ENCODE results near the gene ZCCHC14. TPM values are rescaled to one million over a fixed set of nuclear protein-coding genes. Genes with fewer than 3 reads are reported as not detected.

ZCCHC14 gene
- total RNA-seq, 4 donors from 2014 or later, result 23.0 to 70.0 (median 27.6) TPM

DNA sequence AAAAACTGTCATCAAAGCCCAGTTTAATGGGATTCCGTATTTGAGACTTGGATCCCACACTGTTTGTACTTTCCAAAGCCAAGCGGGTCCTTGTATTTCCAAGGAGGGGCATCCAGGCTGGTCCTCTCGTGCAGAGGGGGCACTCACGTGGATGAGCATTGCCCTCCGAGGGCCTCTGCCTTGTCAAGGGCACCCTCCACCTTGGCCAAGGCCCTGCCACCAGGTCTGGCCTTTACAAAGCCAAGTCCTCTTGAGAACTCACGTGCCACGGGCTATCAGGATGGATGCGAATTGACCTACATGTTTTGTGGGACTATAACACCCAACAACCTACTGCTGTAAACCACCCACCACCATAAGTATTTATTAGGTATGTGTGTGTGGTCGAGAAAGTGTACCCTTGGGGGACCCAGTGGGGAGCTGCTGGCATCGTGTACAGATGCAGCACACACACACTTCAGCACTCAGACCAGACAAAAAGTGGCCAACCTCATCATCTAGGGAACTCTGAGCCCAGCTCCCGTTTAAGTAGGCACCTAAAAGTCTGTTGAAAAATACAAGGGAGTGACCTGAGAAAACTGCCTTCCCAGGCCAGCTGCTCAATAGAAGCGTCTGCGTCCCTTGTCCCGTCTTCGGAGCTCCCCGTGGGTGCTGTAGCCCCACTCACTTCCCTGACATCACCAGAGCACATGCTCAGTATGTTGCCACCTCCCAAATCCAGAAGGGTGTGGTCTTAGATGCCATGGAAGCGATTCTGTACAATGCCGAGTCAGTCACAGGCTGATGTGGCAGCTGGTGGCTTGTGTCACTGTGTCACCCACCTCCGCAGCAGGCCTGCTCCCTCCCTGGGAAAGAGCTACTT lies 87.8 kb downstream of the ZCCHC14 start:
- no peak for DNase-seq
- peaks cover 0 to 16% of the 10 kb centered on the region in 2 donors for H3K4me1 ChIP-seq
- H3K27ac ChIP-seq, result no peak overlapping the region
- no peak overlapping the region for H3K4me3 ChIP-seq (replicated peaks in 1 of 3)
- peaks cover 29 to 49% of the 10 kb centered on the region in 2 donors for H3K36me3 ChIP-seq
- TF ChIP-seq, protein P1, sequence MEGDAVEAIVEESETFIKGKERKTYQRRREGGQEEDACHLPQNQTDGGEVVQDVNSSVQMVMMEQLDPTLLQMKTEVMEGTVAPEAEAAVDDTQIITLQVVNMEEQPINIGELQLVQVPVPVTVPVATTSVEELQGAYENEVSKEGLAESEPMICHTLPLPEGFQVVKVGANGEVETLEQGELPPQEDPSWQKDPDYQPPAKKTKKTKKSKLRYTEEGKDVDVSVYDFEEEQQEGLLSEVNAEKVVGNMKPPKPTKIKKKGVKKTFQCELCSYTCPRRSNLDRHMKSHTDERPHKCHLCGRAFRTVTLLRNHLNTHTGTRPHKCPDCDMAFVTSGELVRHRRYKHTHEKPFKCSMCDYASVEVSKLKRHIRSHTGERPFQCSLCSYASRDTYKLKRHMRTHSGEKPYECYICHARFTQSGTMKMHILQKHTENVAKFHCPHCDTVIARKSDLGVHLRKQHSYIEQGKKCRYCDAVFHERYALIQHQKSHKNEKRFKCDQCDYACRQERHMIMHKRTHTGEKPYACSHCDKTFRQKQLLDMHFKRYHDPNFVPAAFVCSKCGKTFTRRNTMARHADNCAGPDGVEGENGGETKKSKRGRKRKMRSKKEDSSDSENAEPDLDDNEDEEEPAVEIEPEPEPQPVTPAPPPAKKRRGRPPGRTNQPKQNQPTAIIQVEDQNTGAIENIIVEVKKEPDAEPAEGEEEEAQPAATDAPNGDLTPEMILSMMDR (IDR thresholded peaks at IDR 0.05), result no peak
- TF ChIP-seq POLR2A (IDR thresholded peaks at IDR 0.05), result no peak
- intact Hi-C loops (cut with DNase I), result no loop called here
- 88 to 91% methylated on average over 19 of the region's 19 CpGs for WGBS, 2 donors
- no peaks in the 10 kb centered on the region for H3K27me3 ChIP-seq
- no peaks in the 10 kb centered on the region for H3K9me3 ChIP-seq

GRCh38 chr16:87395181-87395842 lies 97.5 kb downstream of the ZCCHC14 start:
- intact Hi-C loops (cut with DNase I), result loop anchor here (10.0 kb wide), 1 partner anchor 369 kb away; the partner anchor contains the start of gene KLHDC4
- no peak for DNase-seq
- peaks cover 13% of the 10 kb centered on the region in 2 donors for H3K36me3 ChIP-seq
- H3K27ac ChIP-seq, result peak overlapping the region in 1 of 3 donors; percentile 0
- 71 to 77% methylated on average over 7 of the region's 7 CpGs for WGBS, 2 donors
- H3K4me1 ChIP-seq, result peaks cover 18 to 29% of the 10 kb centered on the region in 2 donors
- H3K4me3 ChIP-seq (replicated peaks in 1 of 3), result no peak overlapping the region
- TF ChIP-seq POLR2A (IDR thresholded peaks at IDR 0.05), result no peak
- TF ChIP-seq, protein P1 (IDR thresholded peaks at IDR 0.05), result no peak
- no peaks in the 10 kb centered on the region for H3K9me3 ChIP-seq
- H3K27me3 ChIP-seq, result no peaks in the 10 kb centered on the region

- Histone ChIP-seq H3K4me3 (replicated peaks in 1 of 3) (peak overlapping the region in 1 of 3 donors; percentile 58), H3K27ac (peak overlapping the region; percentile 80 to 99 (median 97)), H3K4me1 (peaks cover 20 to 34% of the 10 kb centered on the region in 2 donors), H3K27me3 (no peaks in the 10 kb centered on the region), H3K9me3 (no peaks in the 10 kb centered on the region), H3K36me3 (peaks cover under 1% of the 10 kb centered on the region in 2 donors)
- intact Hi-C loops (cut with DNase I), result loop anchor here (10.0 kb wide), 1 partner anchor 371 kb away; the partner anchor contains the start of gene KLHDC4
- no peak for TF ChIP-seq POLR2A (IDR thresholded peaks at IDR 0.05)
- TF ChIP-seq, protein P1 (IDR thresholded peaks at IDR 0.05), result no peak
- WGBS, 2 donors, result 81 to 82% methylated on average over 6 of the region's 6 CpGs
- DNase-seq, result no peak
Observed at GRCh38 chr16:87393680-87394055, 99.2 kb downstream of the ZCCHC14 start.

DNA sequence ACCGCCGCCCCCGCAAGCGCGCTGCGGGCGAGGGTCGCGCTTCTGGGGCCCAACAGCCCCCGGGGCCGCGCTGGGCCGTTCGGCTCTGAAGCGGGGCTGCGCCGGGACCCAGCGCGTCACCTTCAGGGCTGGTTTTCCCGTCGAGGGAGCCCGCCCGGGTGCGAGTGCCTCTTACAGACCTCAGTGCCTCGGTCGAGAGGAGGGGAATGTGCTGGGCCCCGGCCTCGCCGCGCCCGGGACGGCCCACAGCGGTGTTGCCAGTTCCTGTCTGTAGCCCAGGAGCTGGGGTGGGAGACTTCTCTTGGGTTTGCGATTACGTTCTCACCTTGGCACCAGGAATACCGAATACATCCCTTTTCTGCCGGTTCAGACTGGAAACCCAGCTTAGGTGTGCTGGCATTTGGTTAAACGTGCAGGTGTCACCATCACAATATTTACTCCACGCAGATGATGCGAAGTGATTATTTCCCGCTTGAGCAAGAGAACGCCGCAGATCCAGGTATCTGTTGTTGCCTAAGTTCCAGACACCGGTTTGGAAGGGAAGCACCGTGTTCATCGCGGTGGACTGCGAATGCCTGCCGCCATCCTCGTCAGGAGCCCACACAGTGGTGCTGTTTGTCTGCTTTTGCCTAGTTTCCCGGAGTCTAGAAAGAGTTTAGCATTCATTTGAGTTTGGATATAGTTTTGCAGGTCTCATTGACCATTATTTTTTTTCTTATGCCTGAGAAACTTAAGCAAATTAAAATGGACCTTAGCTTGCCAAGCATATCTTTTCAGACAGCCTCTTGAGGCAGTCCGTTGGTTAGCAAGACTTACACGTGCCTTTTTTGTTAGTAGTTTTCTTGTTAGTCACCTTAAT lies 99.8 kb downstream of the ZCCHC14 start:
- Histone ChIP-seq H3K4me1 (peaks cover 22 to 37% of the 10 kb centered on the region in 2 donors), H3K36me3 (no peaks in the 10 kb centered on the region), H3K27ac (peak overlapping the region; percentile 80 to 99 (median 97)), H3K27me3 (no peaks in the 10 kb centered on the region), H3K9me3 (no peaks in the 10 kb centered on the region), H3K4me3 (replicated peaks in 1 of 3) (peak overlapping the region; percentile 53 to 94 (median 58))
- WGBS, 2 donors, result 1 to 3% methylated on average over 20 to 25 of the region's 53 CpGs
- intact Hi-C loops (cut with DNase I), result loop anchor here (10.0 kb wide), 1 partner anchor 372 kb away; the partner anchor contains the start of gene KLHDC4
- peak; percentile 62 to 65 for DNase-seq
- TF ChIP-seq, protein P1 (IDR thresholded peaks at IDR 0.05), result peak in 4 of 6 experiments; percentile 32 to 52 (median 45)
- TF ChIP-seq POLR2A (IDR thresholded peaks at IDR 0.05), result peak in 1 of 2 donors; percentile 7
